ENCODE data around the gene PTTG1.

DNA sequence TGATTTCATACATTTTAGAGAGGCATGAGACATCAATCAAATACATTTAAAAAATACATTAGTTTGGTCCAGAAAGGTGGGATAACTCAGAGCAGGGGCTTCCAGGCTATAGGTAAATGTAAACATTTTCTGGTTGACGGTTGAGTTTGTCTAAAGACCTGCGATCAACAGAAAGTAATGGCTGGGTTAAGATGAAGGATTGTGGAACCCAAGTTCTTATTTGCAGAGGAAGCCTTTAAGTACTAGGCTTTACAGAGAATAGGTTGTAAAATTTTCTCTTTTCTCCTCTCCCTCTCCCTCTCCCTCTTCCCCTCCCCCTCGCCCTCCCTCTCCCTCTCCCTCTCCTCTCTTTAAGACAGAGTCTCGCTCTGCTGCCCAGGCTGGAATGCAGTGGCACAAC is 50.8 kb downstream of the PTTG1 start:
- TF ChIP-seq CTCF (IDR thresholded peaks at IDR 0.05) (no peak), POLR2A (IDR thresholded peaks at IDR 0.05) (no peak)

Data from Peyer's patch (tissue), 4 donors.